K562 (cell line): ENCODE results near the gene ST3GAL5. TPM values are rescaled to one million over a fixed set of nuclear protein-coding genes. Genes with fewer than 3 reads are reported as not detected.

Source experiments
- ATAC-seq: fragments of 200-7000 bp; cut with Tn5 transposase; 3 replicates; pipeline ENCODE4 v1.9.1; 2020; ENCODE audit warnings: moderate library complexity
- BruUV-seq: library from RNA; stranded (reverse); fragments of 400-500 nt; replicated peaks from 2 replicates; lab custom pipeline; 2021; lab: Mats Ljungman, UMichigan
- CTCF ChIA-PET: fragments of 300-600 bp; formaldehyde crosslinking; extraction: SDS; loops from one replicate; lab custom pipeline; 2021; ENCODE audit warnings: low intra/inter-chr PET ratio; lab: Yijun Ruan, JAX
- POLR2A ChIA-PET: fragments of 300-600, 350-650 bp; sonication (Branson Sonifier 250); formaldehyde crosslinking; extraction: SDS; loops from one replicate; lab custom pipeline; 2021; ENCODE audit warnings: antibody characterized with exemption, inconsistent platforms; lab: Yijun Ruan, JAX
- DNase-seq, 4 experiments: peaks; one replicate each; pipeline versions ENCODE4 v3.0.0 to v3.0.0-alpha.2; 2011 to 2018; ENCODE audit warnings: low spot score in 3 of 4, mixed read lengths in 3 of 4; ENCODE audit errors: extremely low read depth in 1 of 4
- FAIRE-seq: peaks from 2 replicates; lab custom pipeline; 2011; peaks lifted over from hg19 to GRCh38; lab: Jason Lieb, UNC
- H2AFZ ChIP-seq: 2 replicates; pipeline ENCODE4 v1.6.0; 2011; ENCODE audit warnings: low read depth, low read length, control low read depth, inconsistent platforms
- H3K27ac ChIP-seq: fragments of 200-600 bp; 3 replicates; pipeline ENCODE4 v1.8.0; 2011; ENCODE audit warnings: low read depth, mild to moderate bottlenecking, control low read depth, inconsistent platforms, low read length, moderate library complexity, mixed read lengths; ENCODE audit errors: extremely low read depth
- H3K27me3 ChIP-seq, 2 experiments: fragments of 300-600 bp in 1 of 2; 2 replicates in 1 of 2; 3 replicates in 1 of 2; pipeline versions ENCODE4 v1.6.0 to v1.8.0; 2011; ENCODE audit warnings: inconsistent platforms in 2 of 2, low read length in 2 of 2, mild to moderate bottlenecking in 1 of 2, mixed read lengths in 1 of 2, moderate library complexity in 1 of 2; ENCODE audit not compliant: control insufficient read depth in 2 of 2, insufficient read depth in 2 of 2
- H3K36me3 ChIP-seq: fragments of 300-600 bp; 3 replicates; pipeline ENCODE4 v1.8.0; 2011; ENCODE audit warnings: mild to moderate bottlenecking, low read length, inconsistent platforms; ENCODE audit not compliant: control insufficient read depth, insufficient read depth
- H3K4me1 ChIP-seq, 2 experiments: fragments of 200-600 bp in 1 of 2; replicated peaks in 1 of 2; 2 replicates in 1 of 2; 3 replicates in 1 of 2; pipeline versions ENCODE4 v1.5.1 to v1.8.0; 2011; ENCODE audit warnings: inconsistent platforms in 2 of 2, low read length in 2 of 2, mild to moderate bottlenecking in 1 of 2, mixed read lengths in 1 of 2, moderate library complexity in 1 of 2; ENCODE audit not compliant: control insufficient read depth in 2 of 2, insufficient read depth in 2 of 2
- H3K4me2 ChIP-seq: 2 replicates; pipeline ENCODE4 v1.6.1; 2011; ENCODE audit warnings: low read length, control low read depth, inconsistent platforms, mixed read lengths; ENCODE audit not compliant: insufficient read depth
- H3K4me3 ChIP-seq: fragments of 200-600 bp; sonication (generic), shearing (Covaris generic); 2 replicates; pipeline ENCODE4 v1.5.1; 2016; ENCODE audit warnings: control low read depth, inconsistent platforms
- H3K79me2 ChIP-seq: fragments of 200-600 bp; 3 replicates; pipeline ENCODE4 v1.8.0; 2011; ENCODE audit warnings: low read length, inconsistent platforms; ENCODE audit not compliant: control insufficient read depth, insufficient read depth
- H3K9ac ChIP-seq, 2 experiments: 2 replicates each; pipeline versions ENCODE4 v1.6.0 to v1.6.1; 2011; ENCODE audit warnings: low read depth in 2 of 2, low read length in 2 of 2, control low read depth in 1 of 2, inconsistent platforms in 1 of 2, mild to moderate bottlenecking in 1 of 2, mixed read lengths in 1 of 2; ENCODE audit not compliant: insufficient read depth in 1 of 2
- H3K9me1 ChIP-seq: one replicate; pipeline ENCODE4 v1.6.0; 2011; ENCODE audit warnings: inconsistent platforms, mild to moderate bottlenecking, low read length, moderate library complexity; ENCODE audit not compliant: control insufficient read depth, insufficient read depth
- H3K9me3 ChIP-seq: replicated peaks from 2 replicates; pipeline ENCODE4 v1.5.1; 2011; ENCODE audit warnings: low read depth, low read length, inconsistent platforms; ENCODE audit not compliant: control insufficient read depth, insufficient read depth
- H4K20me1 ChIP-seq: replicated peaks from 2 replicates; pipeline ENCODE4 v1.6.1; 2011; ENCODE audit warnings: low read length, inconsistent platforms, mixed read lengths; ENCODE audit not compliant: control insufficient read depth, insufficient read depth
- RBM25 ChIP-seq: fragments of 200-400 bp; formaldehyde crosslinking; IDR thresholded peaks from 2 replicates; pipeline ENCODE4 v1.6.1; 2018; ENCODE audit warnings: low read length, low read depth, moderate library complexity; ENCODE audit not compliant: severe bottlenecking
- ZBTB1 ChIP-seq: sonication (generic); formaldehyde crosslinking; IDR thresholded peaks from 2 replicates; pipeline ENCODE4 v1.8.1; 2023; ENCODE audit warnings: missing genetic modification reagents, low read depth, mild to moderate bottlenecking, borderline replicate concordance
- WGBS: fragments of 100-300 bp; shearing (Covaris generic); methylation state at CpG from one replicate; pipeline ENCODE4 v1.1.6; 2016; ENCODE audit warnings: low coverage, mixed read lengths; ENCODE audit not compliant: insufficient coverage; ENCODE audit errors: missing lambda C conversion rate; 5-methylcytosine and 5-hydroxymethylcytosine counted together
- in situ Hi-C: fragments of 300-500 bp; cut with MboI; formaldehyde crosslinking; loops from 4 replicates; pipeline ENCODE4 v1.15.0; 2018; ENCODE audit warnings: inconsistent platforms, mixed read lengths
- intact Hi-C: fragments of 100-400 bp; cut with micrococcal nuclease; formaldehyde crosslinking; loops from 2 replicates; pipeline ENCODE4 v1.14.2; 2022
- polyA plus RNA-seq, 8 experiments: library from polyadenylated mRNA; depleted of rRNA in 4 of 8; stranded (reverse) in 5 of 8; unstranded in 3 of 8; fragments of >200 nt; fragmentation: Nextera tagmentation in 2 of 8; fragmentation: Illumina TruSeq in 1 of 8; extraction: Ambion mirVana in 2 of 8; extraction: Trizol in 1 of 8; gene quantifications; 2 replicates each; pipeline versions ENCODE4 v1.2.1 to v1.2.3, GENCODE V29; 2011 to 2014; ENCODE audit warnings: inconsistent platforms in 1 of 8, missing spikeins in 1 of 8
- total RNA-seq, 7 experiments: library from RNA; depleted of rRNA in 6 of 7; stranded (reverse); fragments of >200 nt in 6 of 7; fragmentation: Illumina TruSeq in 2 of 7; extraction: Trizol in 2 of 7; gene quantifications; 2 replicates each; pipeline versions ENCODE4 v1.2.1 to v1.2.3, GENCODE V29; 2011 to 2021; ENCODE audit warnings: low replicate concordance in 1 of 7

The ST3GAL5 gene
- total and polyA plus RNA-seq, 9 of the 15 experiments (the other 6 are each of a cell fraction or from before 2014, with no cell fraction given) = 1.6 to 10.0 (median 4.2) TPM

GRCh38 chr2:85917887-85918795 is 29.4 kb upstream of the ST3GAL5 start:
- H3K27me3 ChIP-seq = no peaks in the 10 kb centered on the region
- H3K4me3 ChIP-seq = no peak overlapping the region
- TF ChIP-seq RBM25 = peak; percentile 78
- TF ChIP-seq ZBTB1 (CRISPR knock-in tag) = no peak
- TF ChIP-seq, all 486 proteins: peak for 1
- in situ Hi-C loops = no loop called here
- POLR2A ChIA-PET = interaction anchor here (1.0 to 1.1 kb wide), 2 partner anchors 30 to 178 kb away, joined by 3 read pairs; no protein-coding TSS in a partner anchor
- no peak overlapping the region for H3K27ac ChIP-seq
- intact Hi-C loops = no loop called here
- 2% methylated on average over 3 of the region's 3 CpGs for WGBS
- H3K79me2 ChIP-seq = no peaks in the 10 kb centered on the region
- CTCF ChIA-PET = no interaction called here
- no peak for DNase-seq
- no peak for ATAC-seq
- no peak overlapping the region for H3K9ac ChIP-seq
- no peaks in the 10 kb centered on the region for H3K36me3 ChIP-seq
- no TSS peak for BruUV-seq
- H3K9me3 ChIP-seq = no peaks in the 10 kb centered on the region
- no peak overlapping the region for H2AFZ ChIP-seq
- no peaks in the 10 kb centered on the region for H4K20me1 ChIP-seq
- H3K9me1 ChIP-seq = no peaks in the 10 kb centered on the region
- H3K4me2 ChIP-seq = no peak overlapping the region
- FAIRE-seq = no peak
- peaks cover 0 to 23% of the 10 kb centered on the region in 2 experiments; a peak in 4 of 5 replicates for H3K4me1 ChIP-seq
